Stimulated activated CD8-positive, alpha-beta memory T cell treated with anti-CD3 and anti-CD28 coated beads, Interleukin-15, amount 100 ng/mL, for 48 hours (primary cell): ENCODE data around the gene KCTD10.
A peak's percentile ranks its signal among the peaks of the same experiment; 100 is the strongest.
"Not testable (repeated sequence)": the region's sequence is repeated elsewhere in the genome, so short reads cannot be mapped to it uniquely, and the experiment has no call there.

ENCODE experiments used
- DNase-seq, 2 donors: peaks; one replicate each; pipeline ENCODE4 v3.0.0-alpha.2; 2020; ENCODE audit warnings: low read depth in 2 of 2

KCTD10 gene

GRCh38 chr12:109449845-109450532 is 27.1 kb downstream of the KCTD10 start:
- no peak for DNase-seq

GRCh38 chr12:109448707-109449390 is 28.3 kb downstream of the KCTD10 start:
- DNase-seq, result no peak

DNA sequence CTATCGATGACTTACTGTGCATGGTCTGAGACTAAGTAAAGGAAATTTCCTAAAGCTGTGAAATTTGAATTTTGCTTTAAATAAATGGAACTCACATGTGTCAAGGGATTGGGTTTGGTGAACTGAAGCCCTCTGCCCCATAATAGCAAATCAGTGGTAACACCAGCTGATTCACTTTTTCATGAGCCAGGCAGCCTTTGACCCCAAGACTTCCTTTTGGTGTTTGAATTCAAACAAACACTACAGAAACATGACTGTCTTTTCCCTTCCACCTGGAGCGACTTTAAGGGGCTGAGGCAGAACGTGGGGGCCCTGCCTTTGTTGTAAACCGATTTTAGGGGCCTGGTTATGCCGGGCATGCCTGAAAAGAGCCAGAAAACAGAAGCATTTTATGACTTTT is 28.8 kb downstream of the KCTD10 start:
- no peak for DNase-seq

- no peak for DNase-seq
These were observed 29.6 kb downstream of the KCTD10 start for GRCh38 chr12:109447482-109447881.

GRCh38 chr12:109446869-109447268 is 30.2 kb downstream of the KCTD10 start:
- DNase-seq, result no peak

DNA sequence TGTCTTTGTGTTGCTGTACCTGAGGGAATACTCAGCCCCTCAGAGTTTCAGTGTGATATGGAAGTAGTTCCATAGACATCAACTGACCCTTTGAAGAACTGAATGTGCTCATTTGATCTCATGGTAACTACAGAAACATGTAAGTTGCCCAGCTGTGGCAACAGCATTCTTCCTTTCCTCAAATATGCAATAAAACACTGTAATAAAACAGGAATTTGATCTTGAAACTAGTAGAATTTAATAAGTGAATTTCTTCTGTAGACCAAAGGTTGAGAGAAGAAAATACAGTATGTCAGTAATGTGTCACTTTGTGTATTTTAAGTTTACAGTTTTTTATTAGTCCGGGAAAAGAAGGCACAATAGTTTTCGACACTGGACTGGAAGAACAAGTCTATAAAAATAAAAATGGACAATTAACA is 31.9 kb downstream of the KCTD10 start:
- DNase-seq, result no peak

- DNase-seq, result no peak
These were observed 32.8 kb downstream of the KCTD10 start for GRCh38 chr12:109444259-109444658.

- no peak for DNase-seq
These were observed 33.3 kb downstream of the KCTD10 start for GRCh38 chr12:109443794-109444193.

DNA sequence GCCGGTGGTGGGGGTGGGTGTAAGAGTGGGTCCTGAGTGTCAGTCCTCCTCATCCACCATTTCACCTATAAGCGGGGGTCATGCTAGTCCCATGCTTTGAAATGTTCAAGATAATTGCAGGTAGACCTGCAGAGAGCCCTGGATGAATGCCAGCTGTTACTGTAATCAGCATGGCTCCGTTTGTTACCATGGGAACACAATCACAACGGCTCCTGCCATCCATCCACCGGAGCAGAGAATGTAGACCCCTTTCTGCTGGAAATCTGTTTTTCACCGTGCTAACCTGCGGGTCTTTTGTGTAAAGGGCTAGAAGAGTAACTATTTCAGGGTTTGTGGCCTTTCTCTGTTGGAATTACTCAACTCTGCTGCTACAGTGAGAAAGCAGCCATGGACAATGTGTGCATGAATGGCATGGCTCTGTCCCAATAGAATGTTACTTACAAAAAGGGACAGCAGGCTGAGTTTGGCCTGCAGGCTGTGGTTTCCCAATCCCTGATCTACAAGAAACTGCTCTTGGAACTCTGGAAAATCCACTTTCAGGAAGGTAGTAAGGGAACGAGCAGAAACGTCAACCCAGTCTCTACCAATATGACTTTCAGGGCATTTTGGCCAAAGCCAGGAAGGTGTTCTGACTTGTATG is 36.1 kb downstream of the KCTD10 start:
- DNase-seq, result no peak

DNA sequence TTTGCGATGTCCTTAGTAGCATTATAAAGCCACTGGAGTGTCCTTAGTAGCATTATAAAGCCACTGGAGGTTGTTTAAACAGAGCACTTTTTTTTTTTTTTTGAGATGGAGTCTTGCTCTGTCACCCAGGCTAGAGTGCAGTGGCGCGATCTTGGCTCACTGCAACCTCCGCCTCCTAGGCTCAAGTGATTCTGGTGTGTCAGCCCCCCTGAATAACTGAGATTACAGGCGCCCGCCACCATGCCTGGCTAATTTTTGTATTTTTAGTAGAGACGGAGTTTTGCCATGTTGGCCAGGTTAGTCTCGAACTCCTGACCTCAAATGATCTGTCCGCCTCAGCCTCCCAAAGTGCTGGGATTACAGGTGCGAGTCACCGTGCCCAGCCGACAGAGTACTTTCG is 37.1 kb downstream of the KCTD10 start:
- not testable (repeated sequence) for DNase-seq

GRCh38 chr12:109439181-109439580 is 37.9 kb downstream of the KCTD10 start:
- no peak for DNase-seq

DNA sequence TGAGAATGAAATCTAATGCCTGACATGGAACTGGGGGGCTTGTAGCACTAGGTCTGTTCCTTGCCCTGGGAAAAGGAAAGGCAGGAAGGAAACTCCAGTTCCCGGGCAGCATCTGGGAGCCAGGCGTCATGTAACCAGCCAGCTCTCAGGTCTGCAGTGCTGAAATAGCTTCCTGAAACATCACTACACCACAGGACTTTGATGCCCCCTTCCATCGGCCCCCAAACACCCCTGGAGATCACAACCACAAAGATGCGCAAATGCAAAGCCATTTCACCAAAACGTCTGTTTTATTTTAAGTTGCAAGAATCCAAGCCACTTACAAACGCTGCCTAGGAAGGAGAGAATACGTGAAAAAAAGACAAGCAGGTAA is 40.9 kb downstream of the KCTD10 start:
- no peak for DNase-seq

DNA sequence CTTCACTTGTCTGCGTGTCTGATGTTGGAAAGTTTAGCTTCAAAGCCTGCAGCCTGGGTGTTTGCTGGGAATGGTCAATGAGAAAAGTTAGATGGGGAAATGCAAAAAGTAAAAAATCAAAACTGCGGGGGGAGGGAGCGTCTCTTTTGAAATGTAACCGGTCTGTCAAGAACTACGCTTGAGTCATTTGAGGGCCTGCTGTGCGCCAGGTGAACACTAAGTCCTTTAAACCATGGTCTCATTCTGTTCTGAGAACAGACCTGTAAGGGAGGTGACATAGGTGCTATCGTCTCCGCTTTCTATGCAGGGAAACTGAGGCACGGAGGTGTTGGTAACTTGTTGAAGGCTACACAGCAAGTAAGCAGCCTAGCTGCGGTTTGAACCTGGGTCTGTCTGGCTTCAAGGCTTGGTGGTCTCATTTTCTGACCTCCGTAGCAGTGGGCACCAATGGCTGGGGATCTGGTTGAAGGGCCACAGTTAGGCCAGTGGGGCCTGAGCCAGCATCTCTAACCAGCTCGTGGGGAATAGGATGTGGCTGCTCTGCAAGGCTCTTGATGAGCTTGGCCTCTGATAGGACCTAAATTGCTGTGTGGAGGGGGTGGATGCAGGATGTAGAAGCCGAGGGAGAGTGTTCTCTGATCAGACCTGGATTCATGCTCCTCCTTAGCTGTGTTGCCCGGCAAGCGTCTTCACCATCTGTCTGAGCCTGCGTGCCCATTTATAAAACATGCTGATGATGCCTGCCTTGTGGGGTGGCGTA is 41.5 kb downstream of the KCTD10 start:
- no peak for DNase-seq

DNA sequence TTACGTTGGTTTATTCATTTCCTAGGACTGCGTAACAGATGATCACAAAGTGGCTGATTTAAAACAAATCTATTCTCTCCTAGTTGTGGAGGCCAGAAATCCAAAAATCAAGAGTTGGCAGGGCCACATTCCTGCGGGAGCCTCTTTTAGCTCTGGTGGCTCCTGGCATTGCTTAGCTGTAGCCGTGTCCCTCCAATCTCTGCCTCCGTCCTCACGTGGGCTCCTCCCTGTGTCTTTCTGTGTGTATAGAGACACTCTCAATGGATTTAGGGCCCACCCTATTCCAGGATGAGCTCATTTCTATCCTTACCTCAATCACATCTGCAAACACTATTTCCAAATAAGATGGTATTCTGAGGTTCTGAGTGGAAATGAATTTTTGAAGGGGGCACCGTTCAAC is 42.5 kb downstream of the KCTD10 start:
- no peak for DNase-seq

- DNase-seq, result no peak
These were observed 43.5 kb downstream of the KCTD10 start for GRCh38 chr12:109433618-109434017.

DNA sequence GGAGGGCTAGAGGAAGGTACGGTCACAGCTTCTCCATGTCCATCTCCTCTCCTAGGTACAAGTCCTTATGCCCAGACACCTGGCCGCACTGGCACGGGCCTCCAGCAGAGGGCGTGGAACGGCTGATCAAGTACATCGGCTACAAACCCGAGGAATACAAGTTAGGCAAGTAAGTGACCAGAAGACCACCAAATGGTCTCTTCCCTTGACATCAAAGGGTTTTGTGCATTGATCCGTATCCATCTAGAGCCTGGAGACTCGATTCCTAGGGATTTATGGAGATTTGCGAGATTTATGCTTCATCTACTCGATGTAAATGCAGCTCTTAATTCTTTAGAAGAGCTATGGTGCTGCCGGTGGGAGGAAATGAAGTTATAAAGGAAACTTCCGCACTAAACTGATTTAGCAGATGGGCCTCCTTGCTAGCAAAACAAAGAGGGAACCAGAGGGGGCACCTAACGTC is 44.2 kb downstream of the KCTD10 start:
- DNase-seq, result peak; percentile 61 to 63

GRCh38 chr12:109432431-109432830 is 44.7 kb downstream of the KCTD10 start:
- no peak for DNase-seq

GRCh38 chr12:109430244-109430643 is 46.9 kb downstream of the KCTD10 start:
- no peak for DNase-seq

GRCh38 chr12:109428804-109429203 is 48.3 kb downstream of the KCTD10 start:
- not testable (repeated sequence) for DNase-seq

- peak; percentile 57 to 61 for DNase-seq
These were observed 49.0 kb downstream of the KCTD10 start for GRCh38 chr12:109428037-109428629.

DNA sequence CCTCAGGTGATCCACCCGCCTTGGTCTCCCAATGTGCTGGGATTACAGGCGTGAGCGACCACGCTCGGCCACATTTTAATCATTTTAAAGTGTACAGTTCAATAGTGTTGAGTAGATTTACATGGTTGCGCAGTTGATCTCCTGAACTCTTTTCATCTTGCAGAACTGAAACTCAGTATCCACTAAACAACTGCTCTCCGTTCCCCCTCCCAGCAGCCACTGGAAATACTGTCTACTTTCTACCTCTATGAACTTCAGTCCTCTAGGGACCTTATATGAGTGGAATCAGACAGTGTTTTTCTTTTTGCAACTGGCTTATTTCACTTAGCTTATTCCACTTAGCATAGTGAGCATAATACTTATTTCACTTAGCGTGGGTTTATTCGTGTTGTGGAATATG is 53.7 kb downstream of the KCTD10 start:
- no peak for DNase-seq

- no peak for DNase-seq
These were observed 54.8 kb downstream of the KCTD10 start for GRCh38 chr12:109422251-109422650.
